Measurements from ENCODE around the gene GRK4.
A peak's percentile ranks its signal among the peaks of the same experiment; 100 is the strongest.

Gene GRK4

GRCh38 chr4:2963175-2963965 is at the start of gene GRK4, which contains the start of gene NOP14 (continued):
- TF ChIP-seq OSR2 (tag by site-specific recombination; IDR thresholded peaks at IDR 0.05) (peak; percentile 18; the same call in 1 of the 2 replicates), ZNF76 (tag by site-specific recombination; IDR thresholded peaks at IDR 0.05; ENCODE audit: borderline replicate concordance, low read depth) (peak; percentile 99), PRDM4 (tag by site-specific recombination; IDR thresholded peaks at IDR 0.05) (no peak), ZNF621 (tag by site-specific recombination; IDR thresholded peaks at IDR 0.05) (no peak), ZNF664 (tag by site-specific recombination; IDR thresholded peaks at IDR 0.05) (no peak), ZNF274 (IDR thresholded peaks at IDR 0.05; ENCODE audit: low read length) (no peak), ZNF274 (tag by site-specific recombination; IDR thresholded peaks at IDR 0.05; ENCODE audit: borderline replicate concordance) (no peak), IKZF3 (tag by site-specific recombination; IDR thresholded peaks at IDR 0.05) (no peak), HOXA7 (CRISPR knock-in tag; IDR thresholded peaks at IDR 0.05; ENCODE audit: borderline replicate concordance) (no peak), ZNF121 (tag by site-specific recombination; IDR thresholded peaks at IDR 0.05) (0 out of 2 replicates have a peak, but pooled peaks have one; percentile 33), ZBTB26 (tag by site-specific recombination; optimal IDR thresholded peaks at IDR 0.05) (peak; percentile 99), ZSCAN5A (tag by site-specific recombination; IDR thresholded peaks at IDR 0.05) (0 out of 2 replicates have a peak, but pooled peaks have one; percentile 31), ZNF146 (tag by site-specific recombination; IDR thresholded peaks at IDR 0.05) (peak; percentile 23; the same call in 1 of the 2 replicates), ZNF558 (tag by site-specific recombination; IDR thresholded peaks at IDR 0.05) (no peak), ZNF513 (tag by site-specific recombination; IDR thresholded peaks at IDR 0.05) (no peak), INSM2 (tag by site-specific recombination; IDR thresholded peaks at IDR 0.05) (0 out of 2 replicates have a peak, but pooled peaks have one; percentile 51), ZNF16 (tag by site-specific recombination; IDR thresholded peaks at IDR 0.05; ENCODE audit: low read depth) (no peak), ZNF791 (tag by site-specific recombination; IDR thresholded peaks at IDR 0.05) (no peak), KLF10 (tag by site-specific recombination; IDR thresholded peaks at IDR 0.05) (no peak; the same call in 1 of the 2 replicates), ZBTB8A (tag by site-specific recombination; IDR thresholded peaks at IDR 0.05) (peak; percentile 97), ZFP37 (tag by site-specific recombination; IDR thresholded peaks at IDR 0.05) (peak; percentile 82; the same call in 1 of the 2 replicates), ZNF18 (tag by site-specific recombination; IDR thresholded peaks at IDR 0.05) (0 out of 2 replicates have a peak, but pooled peaks have one; percentile 27), ZNF626 (tag by site-specific recombination; IDR thresholded peaks at IDR 0.05) (no peak), ZNF777 (tag by site-specific recombination; IDR thresholded peaks at IDR 0.05; ENCODE audit: borderline replicate concordance) (no peak), ZBTB1 (tag by site-specific recombination; IDR thresholded peaks at IDR 0.05) (no peak), YY2 (tag by site-specific recombination; IDR thresholded peaks at IDR 0.05) (peak; percentile 62), ZNF221 (tag by site-specific recombination; IDR thresholded peaks at IDR 0.05; ENCODE audit: borderline replicate concordance) (no peak), GLI4 (tag by site-specific recombination; IDR thresholded peaks at IDR 0.05) (no peak)

Data from HEK293 (cell line).